Ascending aorta (tissue), 2 donors: ENCODE data around the gene ELANE. TPM values are rescaled to one million over a fixed set of nuclear protein-coding genes. Genes with fewer than 3 reads are reported as not detected.
"Not testable (repeated sequence)": the region's sequence is repeated elsewhere in the genome, so short reads cannot be mapped to it uniquely, and the experiment has no call there.

Experiments
- DNase-seq, 2 donors: peaks; one replicate each; pipeline ENCODE4 v3.0.0-alpha.2; 2019; ENCODE audit warnings: low spot score in 2 of 2
- H3K27ac ChIP-seq, 2 donors: fragments of 200-600 bp; sonication (generic); one replicate each; pipeline ENCODE4 v1.5.1; 2016 to 2017; ENCODE audit warnings: mild to moderate bottlenecking in 1 of 2
- H3K27me3 ChIP-seq: fragments of 200-600 bp; sonication (generic); one replicate; pipeline ENCODE4 v1.5.1; 2017
- H3K36me3 ChIP-seq, 2 donors: fragments of 200-600 bp; sonication (generic); one replicate each; pipeline ENCODE4 v1.5.1; 2016
- H3K4me1 ChIP-seq, 2 donors: fragments of 200-600 bp; sonication (generic); one replicate each; pipeline ENCODE4 v1.5.1; 2016 to 2017; ENCODE audit warnings: mild to moderate bottlenecking in 1 of 2
- H3K4me3 ChIP-seq, 2 donors: fragments of 200-600 bp; sonication (generic); one replicate each; pipeline ENCODE4 v1.5.1; 2016 to 2017; ENCODE audit warnings: mild to moderate bottlenecking in 1 of 2
- H3K9me3 ChIP-seq, 2 donors: fragments of 200-600 bp; sonication (generic); one replicate each; pipeline ENCODE4 v1.5.1; 2016
- CTCF ChIP-seq, 3 experiments: fragments of 200-600 bp in 2 of 3; fragments of 450-650 bp in 1 of 3; sonication (generic) in 2 of 3; IDR thresholded peaks; one replicate each; pipeline ENCODE4 v1.5.1; 2016 to 2019; ENCODE audit warnings: antibody characterized with exemption in 3 of 3, mild to moderate bottlenecking in 1 of 3, moderate library complexity in 1 of 3
- intact Hi-C: fragments of 100-400 bp; cut with DNase I; formaldehyde crosslinking; loops from one replicate; pipeline ENCODE4 v1.15.1; 2023
- total RNA-seq: library from RNA; depleted of rRNA; stranded (reverse); fragments of >200 nt; gene quantifications from one replicate; pipeline ENCODE4 v1.1.0, GENCODE V29; 2016

Gene ELANE
- total RNA-seq, 1 donor from 2014 or later: not detected

GRCh38 chr19:873084-873483 is 21.0 kb downstream of the ELANE start:
- intact Hi-C loops: no loop called here
- TF ChIP-seq CTCF (IDR thresholded peaks at IDR 0.05): no peak
- H3K36me3 ChIP-seq: peaks cover 59 to 68% of the 10 kb centered on the region in 2 donors

DNA sequence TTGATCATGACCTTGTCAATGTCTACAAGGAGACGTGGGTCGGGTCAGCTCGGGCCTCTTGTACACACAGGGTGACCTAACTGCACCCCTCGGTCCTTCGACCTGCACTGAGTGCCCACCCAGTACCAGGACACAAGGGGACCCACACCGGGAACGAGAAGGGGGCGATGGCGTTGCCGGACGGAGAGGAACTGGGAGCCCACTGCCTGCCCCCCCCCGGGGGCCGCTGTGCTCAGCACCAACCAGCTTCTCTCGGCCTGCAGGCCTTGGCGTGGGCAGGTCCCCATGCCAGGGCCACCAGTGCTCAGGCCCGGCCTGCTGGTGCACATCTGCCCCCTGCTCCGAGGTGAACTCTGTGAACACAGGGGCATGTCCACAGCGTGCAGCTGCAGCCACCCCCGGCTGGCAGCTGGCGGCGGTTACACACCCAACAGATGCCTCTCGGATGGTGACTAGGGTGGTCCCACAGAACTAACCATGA is 21.5 kb downstream of the ELANE start:
- Histone ChIP-seq H3K36me3 (peaks cover 54 to 63% of the 10 kb centered on the region in 2 donors), H3K4me1 (peaks cover 4 to 6% of the 10 kb centered on the region in 2 donors), H3K27ac (no peak overlapping the region), H3K4me3 (no peak overlapping the region), H3K27me3 (no peaks in the 10 kb centered on the region), H3K9me3 (no peaks in the 10 kb centered on the region)
- DNase-seq: no peak
- TF ChIP-seq CTCF (IDR thresholded peaks at IDR 0.05): no peak
- intact Hi-C loops: no loop called here

More at GRCh38 chr19:873084-873483, 21.0 kb downstream of the ELANE start:
- no peak overlapping the region for H3K27ac ChIP-seq
- peaks cover 4 to 9% of the 10 kb centered on the region in 2 donors for H3K4me1 ChIP-seq
- H3K4me3 ChIP-seq: no peak overlapping the region
- no peak for DNase-seq
- no peaks in the 10 kb centered on the region for H3K9me3 ChIP-seq
- H3K27me3 ChIP-seq: no peaks in the 10 kb centered on the region

DNA sequence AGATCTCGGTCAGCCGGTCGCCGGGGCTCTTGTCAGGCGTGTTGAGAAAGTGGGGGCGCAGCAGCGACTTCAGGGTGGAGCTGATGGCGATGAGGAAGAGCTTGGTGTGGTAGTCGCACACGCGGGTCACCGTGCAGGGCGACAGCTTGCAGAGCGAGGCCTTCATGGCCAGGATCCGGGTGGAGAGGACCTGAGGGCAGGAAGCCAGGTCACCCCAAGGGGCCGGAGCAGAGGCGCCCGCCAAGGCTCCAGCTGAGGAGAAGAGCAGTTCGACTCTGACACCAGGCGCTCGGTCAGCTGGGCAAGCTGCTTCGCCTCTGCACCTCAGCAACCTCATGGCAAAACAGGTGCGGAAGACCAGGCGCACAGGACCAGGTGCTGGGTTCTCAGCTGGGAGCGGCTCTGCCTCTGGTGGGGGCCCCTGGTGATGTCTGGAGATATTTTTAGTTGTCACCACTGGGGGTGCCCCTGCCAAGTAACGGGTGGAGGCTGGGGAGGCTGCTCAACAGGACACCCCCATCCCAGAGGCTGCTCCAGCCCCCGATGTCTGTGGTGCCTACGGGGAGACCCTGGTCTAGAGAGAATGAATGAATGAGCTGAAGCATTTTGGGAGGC is 23.3 kb downstream of the ELANE start:
- Histone ChIP-seq H3K27ac (no peak overlapping the region), H3K9me3 (no peaks in the 10 kb centered on the region), H3K4me3 (no peak overlapping the region), H3K27me3 (no peaks in the 10 kb centered on the region), H3K4me1 (no peaks in the 10 kb centered on the region), H3K36me3 (peaks cover 64 to 77% of the 10 kb centered on the region in 2 donors)
- no peak for DNase-seq
- intact Hi-C loops: no loop called here
- TF ChIP-seq CTCF (IDR thresholded peaks at IDR 0.05): no peak

- peaks cover 70 to 77% of the 10 kb centered on the region in 2 donors for H3K36me3 ChIP-seq
- H3K4me3 ChIP-seq: no peak overlapping the region
- H3K27ac ChIP-seq: no peak overlapping the region
- H3K27me3 ChIP-seq: no peaks in the 10 kb centered on the region
- no peaks in the 10 kb centered on the region for H3K4me1 ChIP-seq
- intact Hi-C loops: no loop called here
- no peaks in the 10 kb centered on the region for H3K9me3 ChIP-seq
- TF ChIP-seq CTCF (IDR thresholded peaks at IDR 0.05): no peak
- DNase-seq: no peak
Measured at GRCh38 chr19:876089-876488, 24.0 kb downstream of the ELANE start.

GRCh38 chr19:876780-877314 is 24.7 kb downstream of the ELANE start:
- Histone ChIP-seq H3K9me3 (no peaks in the 10 kb centered on the region), H3K4me3 (no peak overlapping the region), H3K27me3 (no peaks in the 10 kb centered on the region), H3K36me3 (peaks cover 70 to 81% of the 10 kb centered on the region in 2 donors), H3K4me1 (no peaks in the 10 kb centered on the region), H3K27ac (no peak overlapping the region)
- TF ChIP-seq CTCF (IDR thresholded peaks at IDR 0.05): no peak
- intact Hi-C loops: no loop called here
- no peak for DNase-seq

DNA sequence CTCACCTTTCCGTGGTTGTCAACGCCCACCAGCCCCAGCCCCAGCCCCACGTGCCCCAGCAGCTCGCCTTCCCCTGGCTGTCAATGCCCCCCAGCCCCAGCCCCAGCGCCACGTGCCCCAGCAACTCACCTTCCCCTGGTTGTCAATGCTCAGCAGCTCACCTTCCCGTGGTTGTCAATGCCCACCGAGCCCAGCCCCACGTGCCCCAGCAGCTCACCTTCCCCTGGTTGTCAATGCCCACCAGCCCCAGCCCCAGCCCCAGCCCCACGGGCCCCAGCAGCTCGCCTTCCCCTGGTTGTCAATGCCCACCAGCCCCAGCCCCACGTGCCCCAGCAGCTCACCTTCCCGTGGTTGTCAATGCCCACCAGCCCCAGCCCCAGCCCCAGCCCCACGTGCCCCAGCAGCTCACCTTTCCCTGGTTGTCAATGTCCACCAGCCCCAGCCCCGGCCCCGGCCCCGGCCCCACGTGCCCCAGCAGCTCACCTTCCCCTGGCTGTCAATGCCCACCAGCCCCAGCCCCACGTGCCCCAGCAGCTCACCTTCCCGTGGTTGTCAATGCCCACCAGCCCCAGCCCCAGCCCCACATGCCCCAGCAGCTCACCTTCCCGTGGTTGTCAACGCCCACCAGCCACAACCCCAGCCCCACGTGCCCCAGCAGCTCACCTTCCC is 26.0 kb downstream of the ELANE start:
- not testable (repeated sequence) for H3K27ac ChIP-seq

GRCh38 chr19:878751-879561 is 26.9 kb downstream of the ELANE start:
- H3K27me3 ChIP-seq, H3K9me3 ChIP-seq, DNase-seq, intact Hi-C loops, H3K4me3 ChIP-seq, H3K27ac ChIP-seq, H3K4me1 ChIP-seq: not testable (repeated sequence)
- peaks cover 64 to 86% of the 10 kb centered on the region in 2 donors for H3K36me3 ChIP-seq

More for the DNA sequence above, 26.0 kb downstream of the ELANE start:
- intact Hi-C loops, H3K4me3 ChIP-seq, H3K27me3 ChIP-seq, DNase-seq, H3K9me3 ChIP-seq, H3K4me1 ChIP-seq: not testable (repeated sequence)
- H3K36me3 ChIP-seq: peaks cover 71 to 86% of the 10 kb centered on the region in 2 donors
